Measurements from ENCODE around the gene ABCD4. TPM values are rescaled to one million over a fixed set of nuclear protein-coding genes. Genes with fewer than 3 reads are reported as not detected.

Gene ABCD4
- polyA plus RNA-seq, 2 of the 4 experiments (the other 2 are of a cell fraction) = 13.9 to 35.8 TPM

- H3K9me3 ChIP-seq = no peaks in the 10 kb centered on the region
- TF ChIP-seq NPAS2 (CRISPR knock-in tag; IDR thresholded peaks at IDR 0.05; ENCODE audit: borderline replicate concordance) (no peak), CTCF (IDR thresholded peaks at IDR 0.05) (peak; percentile 30; the same call in 2 of the 3 replicates), FOXS1 (CRISPR knock-in tag; IDR thresholded peaks at IDR 0.05) (no peak)
- H3K4me2 ChIP-seq = peak overlapping the region; percentile 87
- ChIA-PET POLR2A (interaction anchor here (1.0 to 1.1 kb wide), 2 partner anchors 191 to 197 kb away, joined by 3 to 5 read pairs; partner anchors contain the start of genes ISCA2 and NPC2), CTCF (interaction anchor here (0.7 to 3.7 kb wide), 20 partner anchors 9 to 258 kb away, joined by 3 to 40 read pairs (median 6); no protein-coding TSS in a partner anchor)
- DNase-seq (ENCODE audit: low read depth in 1 of 2, low spot score in 1 of 2) (peak; percentile 51 to 71), ATAC-seq (peak; percentile 88 to 92), FAIRE-seq (no peak)
- H3K27ac ChIP-seq = peak overlapping the region; percentile 87 to 89
- H3K4me1 ChIP-seq = peaks cover 2% of the 10 kb centered on the region; the same call in 1 of the 3 replicates
- WGBS (ENCODE audit: missing lambda C conversion rate) = 1% methylated on average over 6 of the region's 6 CpGs
- peak overlapping the region; percentile 96 for H3K4me3 ChIP-seq
These were observed 544 bp downstream of the ABCD4 start for GRCh38 chr14:74302152-74302628.

GRCh38 chr14:74301594-74302151 lies 1.1 kb downstream of the ABCD4 start:
- WGBS (ENCODE audit: missing lambda C conversion rate) = 48% methylated on average over 22 of the region's 22 CpGs
- Histone ChIP-seq H3K4me1 (peaks cover 2% of the 10 kb centered on the region; the same call in 1 of the 3 replicates), H3K27ac (peak overlapping the region; percentile 87 to 89), H3K4me2 (peak overlapping the region; percentile 87), H3K4me3 (peak overlapping the region; percentile 96), H3K9me3 (no peaks in the 10 kb centered on the region)
- no peak for FAIRE-seq
- ATAC-seq = peak in 1 of 2 experiments; percentile 1; a peak in 2 of 6 replicates
- ChIA-PET CTCF (interaction anchor here (1.0 to 3.6 kb wide), 12 partner anchors 8 to 258 kb away, joined by 3 to 40 read pairs (median 6); no protein-coding TSS in a partner anchor), POLR2A (interaction anchor here (1.0 kb wide), 1 partner anchor 197 kb away, joined by 3 read pairs; no protein-coding TSS in a partner anchor)
- TF ChIP-seq POLR2A (IDR thresholded peaks at IDR 0.05; ENCODE audit: low read length) (no peak), FOSL2 (IDR thresholded peaks at IDR 0.05) (no peak), FOSL2 (CRISPR knock-in tag; IDR thresholded peaks at IDR 0.05) (no peak), POLR2AphosphoS2 (conservative IDR thresholded peaks at IDR 0.05; ENCODE audit: low read length) (no peak), NR3C1 (IDR thresholded peaks at IDR 0.05) (no peak), USF2 (IDR thresholded peaks at IDR 0.05) (no peak), EHMT2 (IDR thresholded peaks at IDR 0.05; ENCODE audit: low read depth) (no peak), KDM1A (IDR thresholded peaks at IDR 0.05; ENCODE audit: low read depth) (no peak), ESRRA (IDR thresholded peaks at IDR 0.05; ENCODE audit: borderline replicate concordance, low read length) (no peak), RCOR1 (IDR thresholded peaks at IDR 0.05; ENCODE audit: low read depth, low read length) (no peak), ELK1 (IDR thresholded peaks at IDR 0.05; ENCODE audit: low read depth, low read length) (no peak), ZNF302 (CRISPR knock-in tag; IDR thresholded peaks at IDR 0.05) (no peak), RARB (CRISPR knock-in tag; IDR thresholded peaks at IDR 0.05) (no peak), ATOH8 (CRISPR knock-in tag; IDR thresholded peaks at IDR 0.05; ENCODE audit: low read depth) (no peak), CHD4 (IDR thresholded peaks at IDR 0.05; ENCODE audit: borderline replicate concordance) (no peak)
- DNase-seq (ENCODE audit: low read depth in 1 of 2, low spot score in 1 of 2) = no peak
